ENCODE results near the gene LAMTOR1. TPM values are rescaled to one million over a fixed set of nuclear protein-coding genes. Genes with fewer than 3 reads are reported as not detected.

Gene LAMTOR1
- total RNA-seq, 1 donor from 2014 or later, result 70.5 TPM

- no peak overlapping the region for H3K27ac Mint-ChIP-seq (ENCODE audit: unreplicated experiment)
- H3K36me3 Mint-ChIP-seq (ENCODE audit: low read depth), result no peaks in the 10 kb centered on the region
- peaks cover 7% of the 10 kb centered on the region for H3K4me1 Mint-ChIP-seq (ENCODE audit: low read depth)
- H3K4me3 Mint-ChIP-seq (ENCODE audit: unreplicated experiment), result no peak overlapping the region
- no peak for TF ChIP-seq CTCF (IDR thresholded peaks at IDR 0.05)
- H3K27me3 Mint-ChIP-seq (ENCODE audit: low read depth), result peaks cover 15% of the 10 kb centered on the region
- no peaks in the 10 kb centered on the region for H3K9me3 Mint-ChIP-seq (ENCODE audit: low read depth)
- no peak for DNase-seq (ENCODE audit: low spot score)
These were observed 38.0 kb upstream of the LAMTOR1 start for GRCh38 chr11:72141066-72141465.

GRCh38 chr11:72140661-72141060, 37.6 kb upstream of the LAMTOR1 start:
- no peaks in the 10 kb centered on the region for H3K9me3 Mint-ChIP-seq (ENCODE audit: low read depth)
- H3K4me3 Mint-ChIP-seq (ENCODE audit: unreplicated experiment), result no peak overlapping the region
- H3K36me3 Mint-ChIP-seq (ENCODE audit: low read depth), result no peaks in the 10 kb centered on the region
- no peak for DNase-seq (ENCODE audit: low spot score)
- TF ChIP-seq CTCF (IDR thresholded peaks at IDR 0.05), result no peak
- peaks cover 7% of the 10 kb centered on the region for H3K4me1 Mint-ChIP-seq (ENCODE audit: low read depth)
- no peak overlapping the region for H3K27ac Mint-ChIP-seq (ENCODE audit: unreplicated experiment)
- H3K27me3 Mint-ChIP-seq (ENCODE audit: low read depth), result peaks cover 15% of the 10 kb centered on the region

GRCh38 chr11:72139500-72139899, 36.4 kb upstream of the LAMTOR1 start:
- Mint-ChIP-seq H3K4me3 (ENCODE audit: unreplicated experiment) (no peak overlapping the region), H3K27me3 (ENCODE audit: low read depth) (peaks cover 15% of the 10 kb centered on the region), H3K9me3 (ENCODE audit: low read depth) (no peaks in the 10 kb centered on the region), H3K4me1 (ENCODE audit: low read depth) (peaks cover 7% of the 10 kb centered on the region), H3K27ac (ENCODE audit: unreplicated experiment) (no peak overlapping the region), H3K36me3 (ENCODE audit: low read depth) (no peaks in the 10 kb centered on the region)
- no peak for DNase-seq (ENCODE audit: low spot score)
- no peak for TF ChIP-seq CTCF (IDR thresholded peaks at IDR 0.05)

GRCh38 chr11:72138821-72139390, 35.8 kb upstream of the LAMTOR1 start:
- Mint-ChIP-seq H3K9me3 (ENCODE audit: low read depth) (no peaks in the 10 kb centered on the region), H3K4me1 (ENCODE audit: low read depth) (peaks cover 7% of the 10 kb centered on the region), H3K27me3 (ENCODE audit: low read depth) (peaks cover 13% of the 10 kb centered on the region), H3K27ac (ENCODE audit: unreplicated experiment) (no peak overlapping the region), H3K36me3 (ENCODE audit: low read depth) (no peaks in the 10 kb centered on the region), H3K4me3 (ENCODE audit: unreplicated experiment) (no peak overlapping the region)
- DNase-seq (ENCODE audit: low spot score), result no peak
- TF ChIP-seq CTCF (IDR thresholded peaks at IDR 0.05), result no peak

- Mint-ChIP-seq H3K27me3 (ENCODE audit: low read depth) (peaks cover 22% of the 10 kb centered on the region), H3K36me3 (ENCODE audit: low read depth) (no peaks in the 10 kb centered on the region), H3K4me1 (ENCODE audit: low read depth) (peaks cover 7% of the 10 kb centered on the region), H3K4me3 (ENCODE audit: unreplicated experiment) (no peak overlapping the region), H3K27ac (ENCODE audit: unreplicated experiment) (no peak overlapping the region), H3K9me3 (ENCODE audit: low read depth) (no peaks in the 10 kb centered on the region)
- DNase-seq (ENCODE audit: low spot score), result no peak
- TF ChIP-seq CTCF (IDR thresholded peaks at IDR 0.05), result no peak
These were observed 33.7 kb upstream of the LAMTOR1 start for GRCh38 chr11:72136684-72137262.
